Astrocyte of the spinal cord (primary cell): ENCODE results near the gene ZNF195.

Experiments
- DNase-seq: peaks from one replicate; pipeline ENCODE4 v3.0.0; 2011; ENCODE audit warnings: low read depth, low spot score
- H3K4me3 ChIP-seq: 2 replicates; pipeline ENCODE4 v1.5.1; 2011; ENCODE audit warnings: low read depth, mild to moderate bottlenecking, low read length, moderate library complexity
- in situ Hi-C: cut with HindIII; loops from 2 replicates; pipeline ENCODE4 v1.10.0; 2017; ENCODE audit warnings: low sequenced_read_pairs
- TF ChIP-seq, protein P1 (sequence below): IDR thresholded peaks from 2 replicates; pipeline ENCODE4 v1.5.1; 2012; ENCODE audit warnings: low read depth, mild to moderate bottlenecking, low read length, inconsistent platforms

ZNF195 gene

DNA sequence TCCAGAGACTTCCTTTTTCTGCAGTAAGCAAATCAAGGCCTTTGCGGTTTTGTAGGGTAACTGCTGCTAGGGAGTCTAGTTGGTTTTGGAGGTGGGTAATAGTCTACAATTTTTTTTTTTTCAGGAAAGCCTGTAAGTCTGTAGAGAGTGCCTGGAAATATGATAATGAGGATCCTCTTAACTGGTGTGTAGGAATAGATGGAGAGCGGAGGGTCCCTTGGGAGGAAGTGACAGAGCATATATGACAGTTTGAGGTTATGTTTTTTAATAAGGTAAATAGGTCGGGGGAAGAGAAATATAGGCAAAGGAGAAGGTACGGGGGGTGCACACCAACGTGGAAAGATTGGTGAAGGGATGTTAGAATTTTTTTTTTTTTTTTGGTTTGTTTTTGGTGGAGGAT lies 25.9 kb downstream of the ZNF195 start:
- DNase-seq, result no peak
- H3K4me3 ChIP-seq, result no peak overlapping the region
- in situ Hi-C loops, result no loop called here
- TF ChIP-seq, protein P1, sequence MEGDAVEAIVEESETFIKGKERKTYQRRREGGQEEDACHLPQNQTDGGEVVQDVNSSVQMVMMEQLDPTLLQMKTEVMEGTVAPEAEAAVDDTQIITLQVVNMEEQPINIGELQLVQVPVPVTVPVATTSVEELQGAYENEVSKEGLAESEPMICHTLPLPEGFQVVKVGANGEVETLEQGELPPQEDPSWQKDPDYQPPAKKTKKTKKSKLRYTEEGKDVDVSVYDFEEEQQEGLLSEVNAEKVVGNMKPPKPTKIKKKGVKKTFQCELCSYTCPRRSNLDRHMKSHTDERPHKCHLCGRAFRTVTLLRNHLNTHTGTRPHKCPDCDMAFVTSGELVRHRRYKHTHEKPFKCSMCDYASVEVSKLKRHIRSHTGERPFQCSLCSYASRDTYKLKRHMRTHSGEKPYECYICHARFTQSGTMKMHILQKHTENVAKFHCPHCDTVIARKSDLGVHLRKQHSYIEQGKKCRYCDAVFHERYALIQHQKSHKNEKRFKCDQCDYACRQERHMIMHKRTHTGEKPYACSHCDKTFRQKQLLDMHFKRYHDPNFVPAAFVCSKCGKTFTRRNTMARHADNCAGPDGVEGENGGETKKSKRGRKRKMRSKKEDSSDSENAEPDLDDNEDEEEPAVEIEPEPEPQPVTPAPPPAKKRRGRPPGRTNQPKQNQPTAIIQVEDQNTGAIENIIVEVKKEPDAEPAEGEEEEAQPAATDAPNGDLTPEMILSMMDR, result no peak

DNA sequence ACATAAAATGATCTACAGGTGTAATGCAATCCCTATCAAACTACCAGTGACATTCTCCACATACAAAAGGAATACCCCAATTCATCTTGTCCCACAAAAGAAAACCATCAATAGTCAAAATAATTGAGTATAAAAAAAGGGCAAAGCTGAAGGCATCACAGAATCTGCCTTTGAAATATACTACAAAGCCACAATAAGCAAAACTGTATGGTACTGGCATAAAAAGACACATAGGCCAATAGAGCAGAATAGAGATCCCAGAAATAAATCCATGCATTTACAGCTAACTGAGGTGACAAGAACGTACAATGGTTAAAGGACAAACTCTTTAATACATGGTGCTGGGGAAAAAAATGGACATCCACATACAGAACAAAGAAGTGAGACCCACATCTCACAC lies 31.8 kb downstream of the ZNF195 start:
- in situ Hi-C loops, result no loop called here
- TF ChIP-seq, protein P1, result no peak
- DNase-seq, result no peak
- H3K4me3 ChIP-seq, result no peak overlapping the region

DNA sequence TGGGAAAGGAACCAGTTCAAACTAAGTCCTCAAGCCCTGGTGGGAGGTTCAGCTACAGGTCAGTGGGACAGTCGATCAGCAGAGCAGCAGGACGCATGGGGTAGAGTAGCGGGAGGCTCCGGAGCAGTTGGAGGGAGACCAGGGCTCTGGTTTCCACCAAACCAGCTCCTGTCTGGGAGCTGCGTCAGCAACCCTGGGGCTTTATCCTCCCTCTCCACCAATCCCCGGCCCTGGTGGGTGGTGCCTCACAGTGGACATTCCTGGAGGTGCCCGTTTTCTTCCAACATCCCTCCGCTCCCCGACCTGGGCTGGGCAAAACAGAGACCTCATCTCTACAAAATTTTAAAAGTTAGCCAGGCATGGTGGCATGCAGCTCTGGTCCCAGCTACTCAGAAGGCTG lies 32.4 kb downstream of the ZNF195 start:
- no peak for DNase-seq
- TF ChIP-seq, protein P1, result no peak
- in situ Hi-C loops, result no loop called here
- no peak overlapping the region for H3K4me3 ChIP-seq

DNA sequence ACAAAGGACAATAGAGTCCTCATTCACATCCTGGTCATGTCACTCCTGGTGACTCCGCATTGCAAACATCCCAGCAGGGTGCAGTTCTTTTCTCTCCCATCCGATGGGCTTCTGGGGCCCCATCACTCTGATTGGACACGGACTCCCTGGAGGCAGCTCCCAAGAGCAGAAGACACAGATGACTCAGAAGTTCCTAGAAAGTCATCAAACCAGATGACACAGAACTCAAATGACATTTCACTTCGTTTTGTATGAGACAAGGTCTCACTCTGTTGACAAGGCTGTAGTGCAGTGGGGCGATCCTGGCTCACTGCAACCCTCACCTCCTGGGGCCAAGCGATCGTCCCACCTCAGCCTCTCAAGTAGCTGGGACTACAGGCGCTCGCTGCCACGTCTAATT lies 33.2 kb downstream of the ZNF195 start:
- TF ChIP-seq, protein P1, result no peak
- in situ Hi-C loops, result no loop called here
- DNase-seq, result no peak
- no peak overlapping the region for H3K4me3 ChIP-seq

DNA sequence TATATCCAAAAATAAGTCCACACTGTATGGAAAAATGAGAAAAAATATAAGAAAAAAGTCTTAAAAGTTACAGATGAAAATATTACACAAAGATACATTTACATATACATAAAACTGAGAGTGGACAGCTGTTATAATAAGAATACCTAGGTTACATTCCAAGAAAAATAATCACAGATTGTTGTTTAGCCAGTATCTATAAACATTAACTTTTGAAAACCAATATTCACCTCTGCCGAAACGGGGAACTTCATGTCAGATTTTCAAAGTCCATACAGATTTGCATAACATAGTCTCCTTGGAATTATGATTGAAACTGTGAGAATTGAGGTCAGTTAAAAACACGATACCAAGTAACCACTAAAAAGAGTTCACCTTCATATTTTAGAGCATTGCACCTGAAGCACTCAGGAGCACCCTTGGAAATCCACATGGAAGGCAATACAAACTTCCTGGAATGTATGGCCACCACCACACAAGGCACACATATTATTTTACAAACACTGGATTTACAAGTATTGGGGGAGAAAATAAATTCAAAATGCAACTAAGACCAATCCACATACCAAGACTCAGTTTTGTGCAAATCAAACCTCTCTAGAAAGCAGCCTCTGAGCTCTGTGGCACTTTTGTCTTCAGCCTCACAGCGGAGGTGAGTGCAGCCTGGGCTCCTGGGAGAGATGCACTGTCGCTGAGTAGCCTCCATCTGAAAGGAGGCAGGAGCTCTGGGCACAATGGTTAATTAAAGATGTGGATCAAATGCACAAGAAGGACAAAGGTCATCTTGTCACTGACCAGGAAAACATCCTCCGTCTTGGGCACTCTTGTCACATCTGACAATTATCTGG lies 34.4 kb downstream of the ZNF195 start:
- DNase-seq, result no peak
- in situ Hi-C loops, result no loop called here
- H3K4me3 ChIP-seq, result no peak overlapping the region
- TF ChIP-seq, protein P1, result no peak

DNA sequence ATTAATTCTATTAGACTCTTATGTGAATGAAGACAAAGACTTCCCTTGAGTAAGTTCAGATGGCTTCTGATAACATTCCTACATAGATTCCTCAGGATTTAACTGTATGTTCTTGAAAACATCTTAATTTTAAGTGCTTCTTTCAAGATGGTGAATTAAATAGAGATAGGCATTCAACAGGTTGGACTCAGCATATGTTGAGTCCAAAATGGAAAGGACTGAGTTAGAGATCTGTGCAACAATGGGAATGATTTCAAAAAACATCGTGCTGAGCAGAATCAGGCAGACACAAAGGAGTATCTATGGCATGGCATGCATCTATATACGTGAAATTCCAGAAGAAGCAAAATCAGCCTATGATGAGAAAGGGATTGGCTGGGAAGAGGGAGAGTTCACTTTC lies 36.2 kb downstream of the ZNF195 start:
- in situ Hi-C loops, result no loop called here
- no peak overlapping the region for H3K4me3 ChIP-seq
- TF ChIP-seq, protein P1, result no peak
- DNase-seq, result no peak
